IMR-90 (cell line): Measurements from ENCODE around the gene NFE2L1. TPM values are rescaled to one million over a fixed set of nuclear protein-coding genes. Genes with fewer than 3 reads are reported as not detected.

ENCODE experiments used
- ATAC-seq: fragments of 200-7000 bp; cut with Tn5 transposase; 2 replicates; pipeline ENCODE4 v1.9.1; 2020; ENCODE audit warnings: low read depth, mild to moderate bottlenecking, moderate library complexity
- BruUV-seq: library from RNA; stranded (reverse); fragments of 400-500 nt; replicated peaks from 2 replicates; lab custom pipeline; 2021; lab: Mats Ljungman, UMichigan
- CTCF ChIA-PET: fragments of 300-600 bp; formaldehyde crosslinking; extraction: SDS; loops from one replicate; lab custom pipeline; 2021; ENCODE audit warnings: antibody characterized with exemption; lab: Yijun Ruan, JAX
- POLR2A ChIA-PET: fragments of 300-600 bp; sonication (Branson Sonifier 250); formaldehyde crosslinking; loops from one replicate; lab custom pipeline; 2022; ENCODE audit warnings: antibody characterized with exemption; ENCODE audit not compliant: unreplicated experiment; lab: Charles Lee
- DNase-seq: peaks from one replicate; pipeline ENCODE4 v3.0.0; 2013
- H2AFZ ChIP-seq: replicated peaks from 2 replicates; pipeline ENCODE3; 2013; ENCODE audit warnings: low read length, mild to moderate bottlenecking; ENCODE audit not compliant: poor library complexity
- H2AK5ac ChIP-seq: 2 replicates; pipeline ENCODE4 v1.6.1; 2013; ENCODE audit warnings: low read depth, low read length, inconsistent platforms
- H2AK9ac ChIP-seq: replicated peaks from 2 replicates; pipeline ENCODE3; 2013; ENCODE audit warnings: mild to moderate bottlenecking, low read depth, low read length, moderate library complexity; ENCODE audit not compliant: poor library complexity
- H2BK120ac ChIP-seq: 2 replicates; pipeline ENCODE4 v1.6.1; 2013; ENCODE audit warnings: low read depth, low read length, inconsistent platforms
- H2BK15ac ChIP-seq: 3 replicates; pipeline ENCODE4 v1.6.1; 2013; ENCODE audit warnings: low read depth, low read length, inconsistent platforms
- H2BK20ac ChIP-seq: 2 replicates; pipeline ENCODE4 v1.6.1; 2013; ENCODE audit warnings: low read depth, mild to moderate bottlenecking, inconsistent platforms, low read length, moderate library complexity
- H2BK5ac ChIP-seq: 2 replicates; pipeline ENCODE4 v1.6.1; 2013; ENCODE audit warnings: mild to moderate bottlenecking, low read depth, low read length, inconsistent platforms; ENCODE audit not compliant: poor library complexity, severe bottlenecking
- H3K14ac ChIP-seq: replicated peaks from 2 replicates; pipeline ENCODE4 v1.6.1; 2013; ENCODE audit warnings: low read depth, low read length, inconsistent platforms
- H3K18ac ChIP-seq: 2 replicates; pipeline ENCODE4 v1.6.1; 2013; ENCODE audit warnings: low read depth, low read length, control low read depth
- H3K23ac ChIP-seq: 2 replicates; pipeline ENCODE4 v1.6.1; 2013; ENCODE audit warnings: low read depth, low read length, inconsistent platforms
- H3K27ac ChIP-seq: 2 replicates; pipeline ENCODE4 v1.5.1; 2013; ENCODE audit warnings: mild to moderate bottlenecking, control low read depth, low read length; ENCODE audit not compliant: insufficient read depth
- H3K27me3 ChIP-seq: 2 replicates; pipeline ENCODE4 v1.6.1; 2013; ENCODE audit warnings: low read length; ENCODE audit not compliant: control insufficient read depth, insufficient read depth
- H3K36me3 ChIP-seq: 2 replicates; pipeline ENCODE4 v1.6.1; 2013; ENCODE audit warnings: low read length, mixed read lengths; ENCODE audit not compliant: control insufficient read depth, insufficient read depth
- H3K4ac ChIP-seq: 2 replicates; pipeline ENCODE4 v1.6.1; 2013; ENCODE audit warnings: low read depth, low read length, inconsistent platforms
- H3K4me1 ChIP-seq: 2 replicates; pipeline ENCODE4 v1.6.1; 2013; ENCODE audit warnings: low read length, mixed read lengths; ENCODE audit not compliant: control insufficient read depth, insufficient read depth
- H3K4me2 ChIP-seq: 2 replicates; pipeline ENCODE4 v1.6.1; 2013; ENCODE audit warnings: low read depth, mild to moderate bottlenecking, control low read depth, low read length, moderate library complexity
- H3K4me3 ChIP-seq: 2 replicates; pipeline ENCODE4 v1.5.1; 2013; ENCODE audit warnings: low read depth, mild to moderate bottlenecking, control low read depth, low read length, moderate library complexity; ENCODE audit not compliant: insufficient read depth
- H3K56ac ChIP-seq: 2 replicates; pipeline ENCODE4 v1.6.1; 2013; ENCODE audit warnings: low read length, inconsistent platforms; ENCODE audit not compliant: insufficient read depth; ENCODE audit errors: extremely low read depth
- H3K79me1 ChIP-seq, 2 experiments: 2 replicates each; pipeline ENCODE4 v1.6.1; 2013; ENCODE audit warnings: low read length in 2 of 2, inconsistent platforms in 1 of 2, low read depth in 1 of 2
- H3K9ac ChIP-seq: 2 replicates; pipeline ENCODE4 v1.6.1; 2013; ENCODE audit warnings: low read depth, low read length, control low read depth
- H3K9me1 ChIP-seq: 2 replicates; pipeline ENCODE4 v1.6.1; 2013; ENCODE audit warnings: low read length, inconsistent platforms; ENCODE audit not compliant: insufficient read depth
- H3K9me3 ChIP-seq: 2 replicates; pipeline ENCODE4 v1.6.1; 2013; ENCODE audit warnings: low read length; ENCODE audit not compliant: control insufficient read depth, insufficient read depth
- H4K20me1 ChIP-seq: 2 replicates; pipeline ENCODE4 v1.6.1; 2013; ENCODE audit warnings: low read length, inconsistent platforms; ENCODE audit not compliant: insufficient read depth
- H4K5ac ChIP-seq: 2 replicates; pipeline ENCODE4 v1.6.1; 2013; ENCODE audit warnings: mild to moderate bottlenecking, low read depth, low read length, control low read depth
- H4K8ac ChIP-seq, 2 experiments: 2 replicates each; pipeline ENCODE4 v1.6.1; 2013; ENCODE audit warnings: low read depth in 2 of 2, low read length in 2 of 2, control low read depth in 1 of 2, inconsistent platforms in 1 of 2
- H4K91ac ChIP-seq: 2 replicates; pipeline ENCODE4 v1.6.1; 2013; ENCODE audit warnings: low read depth, low read length, inconsistent platforms; ENCODE audit not compliant: insufficient read depth
- BHLHE40 ChIP-seq: fragments of 150-350 bp; IDR thresholded peaks from 2 replicates; pipeline ENCODE4 v1.6.1; 2016; ENCODE audit warnings: mild to moderate bottlenecking, low read depth, low read length
- CEBPB ChIP-seq: IDR thresholded peaks from 2 replicates; pipeline ENCODE4 v1.6.1; 2012; ENCODE audit warnings: low read depth, low read length, improper control_type of control experiment
- CHD1 ChIP-seq: IDR thresholded peaks from 2 replicates; pipeline ENCODE4 v1.6.1; 2012; ENCODE audit warnings: low read depth, low read length, improper control_type of control experiment
- CTCF ChIP-seq: conservative IDR thresholded peaks from 2 replicates; pipeline ENCODE4 v1.5.1; 2012; ENCODE audit warnings: mild to moderate bottlenecking, low read depth, low read length, improper control_type of control experiment
- ELK1 ChIP-seq: fragments of 150-350 bp; IDR thresholded peaks from 2 replicates; pipeline ENCODE4 v1.6.1; 2016; ENCODE audit warnings: low read depth, mild to moderate bottlenecking, low read length, moderate library complexity, borderline replicate concordance
- FOS ChIP-seq: fragments of 150-350 bp; IDR thresholded peaks from 2 replicates; pipeline ENCODE4 v1.6.1; 2016; ENCODE audit warnings: low read depth, low read length
- MAFK ChIP-seq: IDR thresholded peaks from 2 replicates; pipeline ENCODE4 v1.6.1; 2012; ENCODE audit warnings: low read depth, low read length, improper control_type of control experiment
- MAZ ChIP-seq: IDR thresholded peaks from 2 replicates; pipeline ENCODE4 v1.6.1; 2012; ENCODE audit warnings: low read depth, mild to moderate bottlenecking, low read length, improper control_type of control experiment, moderate library complexity, borderline replicate concordance
- MXI1 ChIP-seq: IDR thresholded peaks from 2 replicates; pipeline ENCODE4 v1.6.1; 2012; ENCODE audit warnings: low read depth, mild to moderate bottlenecking, low read length, moderate library complexity, borderline replicate concordance
- NFE2L2 ChIP-seq: fragments of 150-350 bp; IDR thresholded peaks from 2 replicates; pipeline ENCODE4 v1.6.1; 2016; ENCODE audit warnings: low read depth, mild to moderate bottlenecking, low read length
- POLR2A ChIP-seq: IDR thresholded peaks from 2 replicates; pipeline ENCODE4 v1.6.1; 2012; ENCODE audit warnings: mild to moderate bottlenecking, low read depth, low read length
- RAD21 ChIP-seq: IDR thresholded peaks from 2 replicates; pipeline ENCODE4 v1.6.1; 2012; ENCODE audit warnings: low read length, improper control_type of control experiment
- RCOR1 ChIP-seq: IDR thresholded peaks from 2 replicates; pipeline ENCODE4 v1.6.1; 2012; ENCODE audit warnings: mild to moderate bottlenecking, low read length, improper control_type of control experiment; ENCODE audit not compliant: insufficient replicate concordance
- RFX5 ChIP-seq: IDR thresholded peaks from 2 replicates; pipeline ENCODE4 v1.8.0; 2012; ENCODE audit warnings: low read depth, mild to moderate bottlenecking, low read length, moderate library complexity
- SMC3 ChIP-seq: fragments of 150-350 bp; IDR thresholded peaks from 2 replicates; pipeline ENCODE4 v1.6.1; 2016; ENCODE audit warnings: low read depth, mild to moderate bottlenecking, antibody characterized with exemption, low read length, moderate library complexity
- USF2 ChIP-seq: fragments of 150-350 bp; IDR thresholded peaks from 2 replicates; pipeline ENCODE4 v1.6.1; 2017; ENCODE audit warnings: mild to moderate bottlenecking, antibody characterized with exemption, low read length, low read depth
- whole genome bisulfite sequencing, 2 experiments: methylation state at CpG; one replicate each; pipeline versions ENCODE4 v1.1.5 to v1.1.7; 2013; ENCODE audit warnings: missing lambda C conversion rate in 2 of 2; ENCODE audit not compliant: insufficient read length in 1 of 2; ENCODE audit errors: extremely low coverage in 2 of 2; 5-methylcytosine and 5-hydroxymethylcytosine counted together
- dilution Hi-C: fragments of 300-500 bp; cut with HindIII; formaldehyde crosslinking; loops from one replicate; pipeline ENCODE4 v1.14.3; 2018; ENCODE audit warnings: low sequenced_read_pairs; ENCODE audit not compliant: unreplicated experiment
- in situ Hi-C: fragments of 300-500 bp; cut with MboI; formaldehyde crosslinking; loops from 3 replicates; pipeline ENCODE4 v1.14.3; 2019; ENCODE audit warnings: low sequenced_read_pairs, inconsistent platforms, mixed read lengths
- intact Hi-C: fragments of 100-400 bp; cut with micrococcal nuclease; formaldehyde crosslinking; loops from 2 replicates; pipeline ENCODE4 v1.10.0; 2022
- polyA plus RNA-seq, 3 experiments: library from polyadenylated mRNA; depleted of rRNA; stranded (reverse); fragments of >200 nt; gene quantifications; 2 replicates each; pipeline ENCODE4 v1.2.3, GENCODE V29; 2012; ENCODE audit warnings: low replicate concordance in 1 of 3
- total RNA-seq: library from RNA; depleted of rRNA; stranded (reverse); fragments of >200 nt; gene quantifications from 2 replicates; pipeline ENCODE4 v1.2.3, GENCODE V29; 2012

NFE2L1 gene
- total and polyA plus RNA-seq, 2 of the 4 experiments (the other 2 are of a cell fraction), result 42.8 to 122 TPM

- no peaks in the 10 kb centered on the region for H3K9me1 ChIP-seq
- 88% methylated on average over 6 of the region's 19 CpGs; no CpG with 5 or more reads in 1 of the 2 experiments for WGBS, 2 experiments
- H2AK9ac ChIP-seq, result no peak overlapping the region
- H3K9me3 ChIP-seq, result no peaks in the 10 kb centered on the region
- H3K36me3 ChIP-seq, result no peaks in the 10 kb centered on the region
- no peak overlapping the region for H3K56ac ChIP-seq
- DNase-seq (no peak), ATAC-seq (no peak)
- in situ Hi-C loops (no loop called here), intact Hi-C loops (no loop called here), dilution Hi-C loops (no loop called here)
- peaks cover 2% of the 10 kb centered on the region; the same call in 1 of the 2 replicates for H3K4me1 ChIP-seq
- no peak overlapping the region for H3K9ac ChIP-seq
- H3K14ac ChIP-seq, result no peak overlapping the region
- no peak overlapping the region for H2BK15ac ChIP-seq
- CTCF ChIA-PET, result no interaction called here
- no peak overlapping the region for H3K23ac ChIP-seq
- peaks cover 24% of the 10 kb centered on the region for H4K20me1 ChIP-seq
- no peak overlapping the region for H3K4ac ChIP-seq
- H4K91ac ChIP-seq, result no peak overlapping the region
- H3K18ac ChIP-seq, result no peak overlapping the region
- no peak overlapping the region for H3K4me3 ChIP-seq
- no peak overlapping the region for H3K27ac ChIP-seq
- no peak overlapping the region for H2AK5ac ChIP-seq
- POLR2A ChIA-PET, result no interaction called here
- H2BK120ac ChIP-seq, result no peak overlapping the region
- H4K5ac ChIP-seq, result no peak overlapping the region
- no peak overlapping the region for H2BK5ac ChIP-seq
- no peak overlapping the region for H3K4me2 ChIP-seq
- TF ChIP-seq RAD21 (no peak), CTCF (no peak), RCOR1 (no peak), FOS (no peak), ELK1 (no peak), MAFK (no peak), MXI1 (no peak), USF2 (no peak), BHLHE40 (no peak), NFE2L2 (no peak), RFX5 (no peak), CEBPB (no peak), CHD1 (no peak), MAZ (no peak), POLR2A (no peak), SMC3 (no peak)
- H3K79me1 ChIP-seq, result peaks cover 0 to 14% of the 10 kb centered on the region in 2 experiments; a peak in 2 of 4 replicates
- H2BK20ac ChIP-seq, result no peak overlapping the region
- BruUV-seq, result no TSS peak
- no peaks in the 10 kb centered on the region for H3K27me3 ChIP-seq
- H4K8ac ChIP-seq, result peak overlapping the region; percentile 26 to 90; a peak in 2 of 4 replicates
- H2AFZ ChIP-seq, result no peak overlapping the region
Observed at GRCh38 chr17:48102043-48102750, 54.0 kb downstream of the NFE2L1 start.
